KG1 (cell line): Measurements from ENCODE around the gene TDRD12.

Experiments
- DNase-seq: peaks from one replicate; lab custom pipeline; 2025; lab: John Stamatoyannopoulos, UW

TDRD12 gene

DNA sequence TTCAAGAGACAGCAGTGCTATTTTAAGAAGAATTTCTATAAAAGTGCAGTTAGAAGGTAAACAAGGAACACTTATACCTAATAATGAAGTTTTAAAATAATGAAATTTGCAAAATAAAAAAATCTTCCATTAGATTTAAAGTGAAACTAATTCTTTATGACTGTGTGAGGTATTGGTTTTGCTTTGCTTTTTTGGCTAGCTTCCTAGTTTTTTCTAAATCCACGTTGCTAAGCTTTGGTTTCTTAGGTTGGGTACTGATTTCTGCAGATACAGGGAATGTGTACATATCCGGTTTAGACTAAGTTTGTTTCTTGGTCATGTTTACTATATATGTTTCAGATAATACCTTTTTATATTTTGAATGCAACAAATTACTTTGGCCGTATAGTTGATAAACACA, 90.2 kb downstream of the TDRD12 start:
- no peak for DNase-seq

DNA sequence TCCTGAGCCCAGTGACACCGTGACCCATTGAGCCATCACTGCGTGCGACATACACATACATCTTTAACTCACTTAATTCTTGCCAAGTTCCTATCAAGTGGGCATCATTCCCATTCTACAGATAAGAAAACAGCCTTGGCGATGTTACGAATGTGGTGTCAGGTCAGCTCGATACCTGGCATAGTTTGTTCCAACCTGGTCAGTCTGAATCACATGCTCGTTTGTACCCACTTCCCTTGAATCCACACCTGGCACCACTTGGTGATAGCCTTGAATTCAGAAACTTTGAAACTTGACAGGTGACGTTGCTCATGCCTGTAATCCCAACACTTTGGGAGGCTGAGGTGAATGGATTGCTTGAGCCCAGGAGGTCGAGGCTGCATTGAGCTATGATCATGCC, 90.9 kb downstream of the TDRD12 start:
- DNase-seq: no peak

DNA sequence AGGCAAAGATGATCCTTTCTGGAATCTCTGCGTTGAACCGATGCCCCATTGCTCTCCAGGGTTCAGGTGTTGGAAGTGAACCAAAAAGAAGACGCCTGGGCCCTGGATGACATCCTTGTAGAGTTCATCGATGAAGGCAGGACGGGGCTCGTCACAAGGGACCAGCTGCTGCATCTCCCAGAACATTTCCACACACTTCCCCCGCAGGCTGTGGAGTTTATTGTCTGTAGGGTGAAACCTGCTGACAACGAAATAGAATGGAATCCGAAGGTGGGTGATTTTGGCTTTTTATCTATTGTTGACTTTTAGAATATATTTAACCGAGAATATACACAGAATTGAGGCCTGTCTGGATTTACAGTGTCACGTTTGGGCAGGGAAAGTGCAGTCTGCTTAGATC, 91.6 kb downstream of the TDRD12 start:
- DNase-seq: no peak

DNA sequence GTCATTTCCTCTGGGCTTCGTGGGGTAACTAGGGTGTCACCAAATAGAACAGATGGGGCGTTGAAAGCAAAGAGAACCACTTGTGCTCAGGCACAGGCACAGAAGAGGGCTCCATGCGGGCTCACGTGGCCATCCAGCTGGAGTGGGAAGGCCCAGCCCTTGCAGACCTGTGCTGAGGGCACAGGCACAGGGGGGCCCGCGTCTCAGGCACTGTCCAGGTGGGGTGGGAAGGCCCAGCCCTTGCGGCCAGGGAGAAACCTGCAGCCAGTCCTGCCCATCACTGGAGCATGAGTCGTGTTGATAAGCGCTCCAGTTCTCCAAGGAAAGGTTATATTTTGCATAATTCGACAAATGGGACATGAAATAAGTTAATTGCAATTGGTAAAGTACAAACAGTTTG, 92.5 kb downstream of the TDRD12 start:
- no peak for DNase-seq

DNA sequence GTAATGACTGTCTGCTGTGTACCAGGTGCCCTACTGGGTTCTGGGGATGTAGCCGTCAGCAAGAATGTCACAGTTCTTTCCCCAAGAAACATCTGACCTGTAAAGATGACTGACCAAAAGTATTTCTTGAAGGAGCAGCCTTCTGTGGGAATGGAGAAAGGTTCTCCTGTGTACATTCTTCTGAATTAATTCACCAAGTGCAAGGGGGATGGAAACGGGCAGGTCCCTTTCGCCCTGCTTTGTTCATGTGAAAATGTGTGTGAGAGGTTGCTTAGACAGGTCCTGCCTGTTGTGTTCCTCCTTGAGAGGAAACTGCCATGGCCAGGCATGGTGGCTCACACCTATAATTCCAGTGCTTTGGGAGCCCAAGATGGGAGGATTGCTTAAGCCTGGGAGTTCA, 93.0 kb downstream of the TDRD12 start:
- DNase-seq: no peak

DNA sequence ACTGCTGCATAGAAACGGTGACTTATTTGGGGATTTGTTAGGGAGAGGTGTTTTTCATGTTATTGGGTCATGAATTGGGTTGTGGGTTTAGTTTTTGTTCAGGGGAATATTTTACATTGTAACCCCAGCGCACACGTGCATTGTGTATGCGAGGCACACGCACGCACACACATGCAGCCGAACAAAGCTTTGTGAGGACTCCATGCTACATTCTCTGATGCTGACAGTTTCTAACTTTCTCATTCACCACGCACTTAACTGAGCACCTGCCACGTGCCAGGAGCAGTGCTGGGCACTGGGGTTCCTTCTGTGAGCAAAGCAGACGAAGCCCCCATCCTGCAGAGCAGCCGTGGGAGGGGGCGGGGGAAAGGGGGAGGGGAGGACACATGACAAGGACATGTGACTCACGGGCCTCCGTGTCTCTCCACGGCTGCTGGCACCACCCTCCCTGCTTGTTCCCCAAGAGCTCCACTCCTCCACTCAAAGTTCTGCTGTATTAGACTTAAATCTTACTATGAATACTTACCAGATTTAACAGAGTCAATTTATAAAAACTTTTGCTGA, 94.4 kb downstream of the TDRD12 start:
- DNase-seq: no peak

DNA sequence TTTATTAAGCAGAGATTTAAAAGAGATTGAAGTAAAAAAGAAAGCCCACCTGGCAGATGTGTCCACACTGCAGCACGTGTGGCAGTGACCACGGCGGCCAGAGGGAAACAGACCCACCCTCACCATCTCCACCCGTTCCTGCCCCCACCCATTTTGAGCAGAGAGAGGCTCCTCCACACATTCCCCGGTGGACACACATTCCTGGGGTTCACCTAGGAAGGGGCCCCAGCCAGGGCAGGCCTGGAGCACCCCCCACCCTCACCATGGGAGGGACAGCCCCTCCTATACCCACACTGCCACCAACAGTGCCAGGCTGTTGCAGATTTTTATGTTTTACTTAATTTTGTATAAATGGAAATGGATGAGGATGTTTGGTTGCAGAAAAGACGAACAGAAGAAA, 95.1 kb downstream of the TDRD12 start:
- DNase-seq: no peak

DNA sequence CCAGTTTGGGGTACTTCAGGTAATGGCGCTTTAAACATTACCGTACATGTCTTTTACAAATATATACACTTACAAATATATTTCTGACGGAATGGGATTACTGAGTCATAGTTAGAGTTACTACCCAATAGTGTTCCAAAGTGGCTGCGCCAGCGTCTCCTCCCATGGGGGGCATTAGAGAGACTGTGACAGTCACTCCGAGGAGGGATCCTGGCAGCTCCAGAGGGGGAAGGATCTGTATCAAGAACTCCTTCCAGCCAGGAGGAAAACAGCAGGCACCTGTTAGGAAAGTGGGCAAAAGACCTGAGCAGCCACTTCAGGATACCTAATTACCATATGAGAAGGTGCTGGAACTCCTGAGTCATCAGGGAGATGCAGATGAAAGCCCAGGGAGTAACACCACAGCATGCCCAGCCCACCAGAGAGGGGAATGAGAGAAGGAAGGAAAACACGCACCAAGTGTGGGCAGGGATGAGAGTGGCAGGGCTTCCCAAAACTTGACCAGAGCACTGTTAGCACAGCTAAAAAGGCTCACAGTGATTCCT, 97.1 kb downstream of the TDRD12 start:
- no peak for DNase-seq

DNA sequence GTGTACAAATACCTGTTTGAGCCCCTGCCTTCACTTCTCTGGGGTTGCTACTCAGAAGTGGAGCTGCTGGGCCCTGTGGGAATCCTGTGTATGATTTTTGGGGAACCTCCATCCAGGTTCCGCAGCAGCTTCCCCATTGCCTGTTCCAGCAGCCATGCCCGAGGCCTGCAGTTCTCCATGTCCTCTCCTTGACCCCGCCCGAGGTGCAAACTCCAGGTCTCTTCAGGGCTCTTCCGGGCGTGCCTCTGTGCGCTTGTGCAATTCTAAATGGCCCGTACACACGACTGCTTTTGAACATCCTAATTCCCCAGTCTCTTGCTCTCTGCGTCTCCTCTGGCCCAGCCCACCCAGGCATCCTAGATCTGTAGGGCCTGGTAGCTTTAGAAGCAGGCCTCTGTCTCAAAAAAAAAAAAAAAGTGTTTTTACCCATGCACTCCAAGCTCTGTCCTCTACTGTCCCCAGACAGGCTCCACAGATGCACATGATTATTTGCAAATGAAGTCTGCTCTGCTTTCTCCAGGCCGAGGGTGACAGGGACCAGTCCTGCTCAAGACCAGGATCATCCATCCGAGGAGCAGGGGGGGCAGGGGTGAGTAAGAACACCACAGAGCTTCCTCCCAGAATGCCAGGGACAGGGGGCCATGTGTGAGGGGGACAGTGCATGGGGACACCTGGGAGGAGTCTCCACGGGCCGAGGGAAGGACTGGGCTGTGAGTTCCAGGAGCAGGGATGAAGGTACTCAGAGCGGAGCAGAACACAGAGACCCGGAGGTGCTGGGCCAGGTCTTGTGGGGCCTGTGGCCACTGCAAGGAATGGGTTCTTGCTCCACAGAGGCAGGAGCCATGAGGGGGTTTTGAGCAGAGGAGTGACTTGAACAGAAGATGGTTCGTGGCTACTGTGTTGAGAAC, 98.3 kb downstream of the TDRD12 start:
- no peak for DNase-seq

DNA sequence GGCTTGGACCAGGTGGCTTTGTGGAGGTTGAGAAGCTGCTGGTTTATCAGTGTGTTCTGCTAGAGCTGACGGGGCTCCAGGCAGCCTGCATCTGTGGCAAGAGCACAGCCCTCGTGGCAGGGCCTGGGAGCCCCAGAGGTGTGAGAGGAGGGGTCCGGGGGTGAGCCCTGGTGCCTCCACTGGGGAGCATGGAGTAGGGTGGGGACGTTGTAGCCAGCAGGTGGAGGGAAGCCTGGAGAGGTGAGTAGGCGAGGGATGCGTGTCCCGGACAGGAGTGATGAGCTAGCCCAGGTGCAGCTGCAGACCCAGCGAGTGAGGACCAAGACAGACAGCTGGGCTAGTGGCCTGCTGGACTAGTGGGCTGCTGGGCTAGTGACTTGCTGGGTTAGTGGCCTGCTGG, 99.0 kb downstream of the TDRD12 start:
- no peak for DNase-seq

DNA sequence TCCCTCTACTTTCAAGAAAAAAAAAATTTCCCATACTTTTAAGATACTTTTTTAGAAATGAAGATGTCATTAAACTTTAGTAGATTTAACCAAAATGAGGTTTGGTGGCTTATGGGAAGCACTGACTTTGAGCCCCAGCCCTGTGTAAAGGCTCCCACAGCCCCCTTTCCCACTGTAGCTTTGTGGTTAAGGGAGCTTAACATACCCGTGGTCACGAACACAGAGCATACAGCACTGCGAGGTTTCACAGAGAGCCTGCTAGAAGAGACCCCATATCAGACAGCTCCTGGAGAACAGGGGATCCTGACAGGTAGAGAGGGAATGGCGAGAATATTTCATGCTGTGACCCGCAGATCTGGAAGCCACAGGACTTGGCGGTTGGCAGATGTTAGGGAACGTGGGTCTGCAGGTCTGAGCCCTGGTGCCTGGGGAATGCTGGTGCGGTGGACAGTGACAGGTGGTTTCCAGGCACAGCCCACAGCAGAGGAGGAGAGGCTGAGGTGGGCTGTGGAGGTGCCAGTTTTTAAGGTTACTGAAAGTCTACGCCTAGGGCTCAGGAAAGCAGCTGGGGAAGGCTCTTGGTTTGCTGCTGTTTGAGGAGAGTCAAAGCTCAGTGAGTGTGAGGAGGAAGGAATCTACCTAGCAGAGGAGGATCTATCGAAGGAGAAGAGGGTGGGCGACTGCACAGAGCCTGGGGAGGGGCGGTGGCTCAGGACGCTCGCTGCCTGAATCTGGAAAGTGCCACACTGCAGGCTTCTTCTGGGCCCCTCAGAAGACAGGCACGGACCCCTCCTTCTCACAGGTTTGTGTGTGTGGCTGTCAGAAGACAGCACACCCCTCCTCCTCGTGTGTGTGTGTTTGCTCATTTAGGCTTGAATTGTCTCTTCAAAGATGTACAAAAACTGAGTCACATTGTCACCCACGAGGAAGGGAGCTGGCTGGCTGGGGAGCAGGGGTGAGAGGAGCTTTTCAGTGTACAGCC, 100.1 kb downstream of the TDRD12 start:
- no peak for DNase-seq

DNA sequence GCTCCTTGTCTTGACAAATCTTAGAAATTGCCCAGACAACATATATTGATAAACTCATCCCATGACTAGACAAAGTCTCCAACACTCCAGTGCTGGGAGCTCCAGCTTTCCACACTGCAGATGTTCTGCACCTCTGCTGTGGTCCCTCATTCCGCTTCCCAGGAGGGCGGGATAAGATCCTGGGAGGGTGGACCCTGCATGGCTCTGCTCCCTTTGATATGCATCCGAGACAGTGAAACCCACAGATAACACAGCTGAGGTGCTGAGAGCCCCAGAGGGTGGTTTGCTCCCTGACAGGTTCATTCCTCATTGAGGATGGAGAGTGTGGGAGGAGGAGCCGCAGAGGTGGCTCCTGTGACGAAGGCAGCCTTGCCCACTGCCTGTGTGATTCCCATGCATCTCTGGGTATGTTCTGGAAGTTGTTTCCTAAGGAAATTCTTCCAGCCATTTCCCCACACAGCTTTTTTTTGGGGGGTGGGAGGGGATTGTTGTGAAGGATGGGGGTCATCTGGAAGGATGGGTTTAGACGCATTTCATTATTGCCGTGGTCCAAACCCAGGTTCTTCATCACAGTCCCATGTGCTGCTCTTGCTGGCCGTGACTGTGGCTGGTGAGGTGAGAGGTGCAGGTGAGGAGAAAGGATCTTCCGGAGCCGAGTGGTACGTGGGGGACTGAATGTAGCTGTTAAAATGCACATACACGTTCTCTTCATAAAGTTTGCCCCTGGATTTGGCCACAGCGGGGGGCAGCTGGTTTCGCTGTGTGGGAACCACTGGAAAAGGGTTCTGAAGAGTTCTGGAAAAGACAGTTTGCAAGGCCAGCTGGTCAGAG, 103.6 kb downstream of the TDRD12 start:
- no peak for DNase-seq

DNA sequence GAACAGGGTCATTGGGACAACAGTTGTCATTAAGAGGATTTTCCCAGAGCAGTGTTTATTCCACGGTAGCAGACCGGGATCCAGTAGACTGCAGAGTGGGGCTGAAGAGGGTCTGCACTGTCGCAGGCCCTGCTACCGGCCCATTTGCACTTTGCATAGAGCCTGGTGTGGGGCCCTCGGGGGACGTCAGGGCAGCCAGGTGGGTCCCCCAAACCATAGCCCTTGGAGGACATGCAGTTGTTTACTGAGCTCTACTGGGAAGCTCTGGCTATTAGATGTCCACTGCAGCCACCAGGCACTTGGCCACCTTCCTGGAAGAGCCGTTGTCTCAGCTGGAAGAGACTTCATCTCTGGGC, 104.2 kb downstream of the TDRD12 start:
- DNase-seq: no peak

DNA sequence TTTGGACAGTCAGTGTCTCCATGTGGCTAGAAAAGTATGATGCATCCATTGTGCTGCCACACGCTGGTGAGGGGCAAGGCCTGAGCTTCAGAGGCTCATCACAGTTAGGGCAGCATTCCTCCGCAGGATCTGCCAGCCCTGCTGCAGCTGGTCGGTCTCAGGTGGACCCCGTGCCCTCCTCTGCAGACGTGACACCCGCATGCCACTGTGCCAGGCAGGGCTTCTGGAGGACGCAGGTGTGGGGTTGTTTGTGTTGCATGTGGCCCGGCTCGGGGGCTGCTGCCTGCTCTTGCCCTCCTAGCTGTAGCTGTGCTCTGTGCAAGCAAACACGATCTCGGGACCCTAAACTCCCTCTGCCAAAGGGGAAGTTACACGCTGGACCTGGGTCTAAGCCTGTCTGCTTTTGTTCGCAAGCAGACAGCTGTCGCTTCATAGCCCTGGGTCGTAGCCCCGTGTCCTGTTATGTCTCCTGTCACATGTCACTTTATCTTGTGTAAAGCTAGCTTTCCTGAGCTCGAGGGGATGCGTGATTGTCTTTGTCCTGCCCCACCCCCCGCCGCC, 104.7 kb downstream of the TDRD12 start:
- DNase-seq: no peak

DNA sequence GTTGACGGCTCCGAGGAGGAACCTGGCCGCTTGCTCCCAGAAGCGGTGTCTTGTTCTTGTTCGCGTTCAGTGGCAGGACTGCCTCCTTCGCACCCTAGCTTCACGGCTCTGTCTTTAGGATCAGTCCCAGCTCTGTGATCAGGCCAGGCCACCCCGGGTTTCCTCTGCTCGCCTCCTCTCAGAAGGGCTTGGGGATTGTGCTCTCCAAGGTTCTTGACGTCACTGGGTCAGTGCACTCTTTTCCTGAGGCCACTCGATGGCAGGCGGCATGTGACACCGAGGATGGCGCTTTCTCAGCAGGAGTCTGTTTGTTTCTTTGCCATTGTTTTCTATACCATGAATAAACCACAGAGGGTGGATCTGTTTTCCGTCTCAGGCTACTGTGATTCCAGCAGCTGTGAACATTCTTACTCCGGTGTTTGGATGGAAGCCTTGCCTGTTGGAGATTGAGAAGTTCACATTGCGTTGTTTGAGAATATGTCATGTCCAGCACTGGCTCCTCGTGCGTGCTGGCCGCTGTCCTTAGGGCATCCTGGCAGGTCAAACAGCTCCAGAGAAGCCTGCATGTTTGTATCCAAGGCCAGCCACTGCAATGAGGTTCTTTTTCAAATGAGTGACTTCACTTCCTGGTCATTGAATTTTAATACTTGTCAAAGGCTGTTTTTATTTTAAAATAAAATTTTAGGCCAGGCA, 105.5 kb downstream of the TDRD12 start:
- DNase-seq: no peak

DNA sequence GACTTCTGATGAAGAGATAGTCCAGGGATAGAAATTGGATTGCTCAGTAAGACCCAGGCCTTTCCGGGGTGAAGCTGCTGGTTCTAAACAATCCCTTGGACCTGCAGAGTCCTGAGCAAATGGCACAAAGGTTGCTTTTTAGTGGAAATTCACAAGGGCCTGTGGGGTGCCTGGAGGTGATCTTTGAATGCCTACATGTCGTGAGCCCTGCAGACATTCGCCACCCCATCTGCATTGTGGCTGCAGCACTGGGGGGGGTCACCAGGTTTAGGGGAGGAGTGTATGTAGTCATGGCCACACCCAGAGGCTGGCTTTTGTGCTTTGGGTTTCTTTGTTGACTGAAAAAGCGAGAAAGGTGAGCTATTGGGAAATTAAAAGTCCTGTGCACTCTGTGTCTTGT, 108.6 kb downstream of the TDRD12 start:
- DNase-seq: no peak

DNA sequence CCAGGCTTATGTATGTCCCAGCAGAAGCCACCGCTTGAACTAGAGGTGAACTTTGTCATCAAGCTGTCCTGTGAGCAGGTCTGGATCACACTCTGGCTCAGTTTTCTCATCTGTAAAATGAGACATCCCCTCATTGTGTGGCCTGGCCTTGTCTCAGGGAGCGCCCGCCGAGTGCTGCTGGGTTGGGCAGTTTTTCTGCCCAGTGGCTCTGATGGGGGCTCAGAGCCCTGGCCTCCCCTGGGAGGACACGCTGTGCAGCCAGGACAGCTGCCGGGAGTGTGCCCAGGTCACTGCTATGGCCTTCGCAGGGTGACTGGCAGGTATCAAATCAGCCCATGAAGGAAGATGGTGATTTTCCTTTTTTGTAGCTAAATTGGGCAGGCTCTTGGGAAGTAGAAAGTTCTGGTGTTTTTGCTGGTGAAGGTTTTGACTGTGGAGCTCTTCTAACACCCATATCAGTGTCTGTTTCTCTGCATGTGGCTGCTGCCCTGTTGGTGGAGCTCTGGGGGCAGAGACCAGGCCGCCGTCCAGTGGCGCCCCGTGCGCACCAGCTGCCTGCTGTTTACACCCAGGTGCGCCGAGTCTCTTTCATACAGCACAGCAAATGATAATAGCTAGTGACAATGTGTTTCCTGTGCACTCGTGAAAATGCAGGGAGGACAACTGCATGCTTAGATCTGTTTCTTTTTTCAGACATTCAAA, 109.2 kb downstream of the TDRD12 start:
- DNase-seq: no peak

DNA sequence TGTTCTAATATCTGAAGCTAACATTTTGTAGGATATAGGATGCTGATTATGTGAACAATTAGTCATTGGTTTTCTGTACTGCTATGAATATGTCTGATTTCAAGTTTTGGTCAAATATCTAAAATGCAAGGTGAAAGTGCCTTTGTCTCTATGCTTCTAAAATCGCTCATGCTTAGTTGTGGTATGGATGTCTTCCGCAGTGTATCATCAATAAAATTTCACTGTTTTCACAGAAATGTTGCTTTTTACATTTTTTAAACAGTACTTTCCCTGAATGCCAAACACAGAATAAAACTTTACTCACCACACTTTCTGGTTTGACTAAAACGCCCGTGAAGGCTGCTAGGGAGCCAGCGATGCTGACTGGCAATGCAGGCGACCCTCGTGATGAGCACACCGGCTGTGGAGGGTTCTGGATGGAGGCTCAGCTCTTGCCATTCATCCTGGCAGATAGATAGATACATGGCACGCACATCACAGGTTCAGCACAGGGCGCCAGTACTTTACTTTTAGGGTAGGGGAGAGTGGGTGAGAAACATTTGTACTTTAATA, 109.9 kb downstream of the TDRD12 start:
- no peak for DNase-seq

DNA sequence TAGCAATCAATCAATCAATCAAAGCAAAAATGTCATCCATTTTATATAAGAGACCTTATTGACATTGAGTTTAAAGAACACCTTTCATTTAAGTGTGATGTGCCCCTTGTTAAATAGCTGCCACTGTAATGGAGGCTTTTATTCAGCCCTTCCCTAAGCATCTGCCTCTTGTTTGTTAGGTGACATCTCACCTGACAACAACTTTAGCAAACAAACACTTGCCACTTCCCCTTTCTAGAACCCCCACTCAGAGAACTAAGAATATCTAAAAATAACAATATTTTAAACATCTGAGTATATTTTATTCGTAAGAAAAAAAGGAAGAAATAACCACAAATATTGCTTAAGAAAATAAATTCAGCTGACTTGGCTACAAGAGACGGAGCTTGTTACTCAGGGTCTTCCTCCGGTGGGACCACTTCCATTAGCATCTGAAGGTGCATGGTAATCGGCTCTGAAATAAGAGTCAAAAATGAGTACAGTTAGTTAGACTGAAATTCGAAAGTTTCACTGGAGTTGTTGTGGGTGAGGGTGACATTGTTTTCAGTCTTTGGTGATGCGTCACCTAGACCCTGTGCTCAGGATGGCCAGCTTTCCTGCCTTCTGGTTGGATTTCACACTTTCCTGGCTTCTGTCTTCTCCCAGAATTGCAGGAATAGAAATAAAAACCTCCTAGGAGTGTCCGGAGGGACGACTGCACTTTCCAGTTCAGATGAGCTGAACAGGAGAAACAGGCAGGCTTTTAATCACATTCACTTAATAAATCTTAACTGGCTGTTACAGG, 110.9 kb downstream of the TDRD12 start:
- no peak for DNase-seq
